Right atrium auricular region (tissue), 2 donors: ENCODE measurements around the gene EIPR1. TPM values are rescaled to one million over a fixed set of nuclear protein-coding genes. Genes with fewer than 3 reads are reported as not detected.

Experiments
- DNase-seq: peaks from one replicate; pipeline ENCODE4 v3.0.0-alpha.2; 2019; ENCODE audit warnings: low spot score
- H3K27ac ChIP-seq, 2 donors: fragments of 200-600 bp; sonication (generic); 1 replicate in 1 of 2; 2 replicates in 1 of 2; pipeline ENCODE4 v1.5.1; 2016 to 2019
- H3K27me3 ChIP-seq, 2 donors: fragments of 200-600 bp; sonication (generic); one replicate each; pipeline versions ENCODE4 v1.5.1 to v1.6.0; 2017 to 2019
- H3K36me3 ChIP-seq: fragments of 200-600 bp; sonication (generic); one replicate; pipeline ENCODE4 v1.5.1; 2016
- H3K4me1 ChIP-seq, 2 donors: fragments of 200-600 bp; sonication (generic); one replicate each; pipeline versions ENCODE4 v1.5.1 to v1.6.0; 2017 to 2019
- H3K4me3 ChIP-seq, 2 donors: fragments of 200-600 bp; sonication (generic); 1 replicate in 1 of 2; 2 replicates in 1 of 2; pipeline ENCODE4 v1.5.1; 2017 to 2019; ENCODE audit warnings: mild to moderate bottlenecking in 1 of 2, moderate library complexity in 1 of 2
- H3K9me3 ChIP-seq, 2 donors: fragments of 200-600 bp; sonication (generic); one replicate each; pipeline ENCODE4 v1.5.1; 2019
- total RNA-seq, 2 donors: library from RNA; depleted of rRNA; stranded (reverse); fragments of >200 nt; gene quantifications; one replicate each; pipeline ENCODE4 v1.1.0, GENCODE V29; 2016
- TF ChIP-seq, protein P1 (sequence below), 2 donors: fragments of 200-600 bp; sonication (generic); IDR thresholded peaks; one replicate each; pipeline ENCODE4 v1.5.1; 2019; ENCODE audit warnings: antibody characterized with exemption in 2 of 2

Gene EIPR1
- total RNA-seq, 2 donors from 2014 or later: 13.2 to 13.6 TPM

DNA sequence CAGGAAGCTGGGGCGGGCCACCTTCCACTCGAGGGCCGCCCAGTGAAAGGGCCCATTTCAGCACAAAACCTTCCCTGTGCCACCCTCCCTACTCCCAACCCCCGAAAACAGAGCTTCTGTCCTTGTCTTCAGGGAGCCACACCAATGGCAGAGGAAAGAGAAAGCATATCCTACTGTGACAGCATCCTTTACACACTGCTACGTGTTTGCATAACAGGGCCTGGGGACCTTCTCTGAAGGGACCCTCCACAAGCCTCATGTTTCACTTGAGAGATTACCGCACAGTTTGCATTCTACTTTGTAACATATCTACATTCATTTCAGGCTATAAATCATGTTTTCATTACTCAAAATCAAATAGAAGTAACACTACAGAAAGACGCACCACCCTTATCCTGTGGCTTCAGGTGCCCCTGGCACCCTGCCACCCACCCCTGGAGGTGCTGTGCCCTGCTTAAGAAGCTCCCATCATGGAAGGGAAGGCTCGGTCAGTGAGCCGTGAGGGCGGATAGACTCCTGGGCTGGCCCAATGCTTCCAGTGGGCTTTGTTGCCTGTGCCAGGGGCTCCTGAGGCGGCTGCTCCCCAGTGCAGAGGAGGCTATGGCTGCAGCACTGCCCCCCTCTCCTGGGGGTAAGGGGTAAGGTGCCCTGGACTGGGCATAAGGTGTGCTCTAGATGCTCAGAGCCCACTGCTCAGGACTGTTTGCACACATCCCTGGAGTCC is 52.0 kb downstream of the EIPR1 start:
- TF ChIP-seq, protein P1, sequence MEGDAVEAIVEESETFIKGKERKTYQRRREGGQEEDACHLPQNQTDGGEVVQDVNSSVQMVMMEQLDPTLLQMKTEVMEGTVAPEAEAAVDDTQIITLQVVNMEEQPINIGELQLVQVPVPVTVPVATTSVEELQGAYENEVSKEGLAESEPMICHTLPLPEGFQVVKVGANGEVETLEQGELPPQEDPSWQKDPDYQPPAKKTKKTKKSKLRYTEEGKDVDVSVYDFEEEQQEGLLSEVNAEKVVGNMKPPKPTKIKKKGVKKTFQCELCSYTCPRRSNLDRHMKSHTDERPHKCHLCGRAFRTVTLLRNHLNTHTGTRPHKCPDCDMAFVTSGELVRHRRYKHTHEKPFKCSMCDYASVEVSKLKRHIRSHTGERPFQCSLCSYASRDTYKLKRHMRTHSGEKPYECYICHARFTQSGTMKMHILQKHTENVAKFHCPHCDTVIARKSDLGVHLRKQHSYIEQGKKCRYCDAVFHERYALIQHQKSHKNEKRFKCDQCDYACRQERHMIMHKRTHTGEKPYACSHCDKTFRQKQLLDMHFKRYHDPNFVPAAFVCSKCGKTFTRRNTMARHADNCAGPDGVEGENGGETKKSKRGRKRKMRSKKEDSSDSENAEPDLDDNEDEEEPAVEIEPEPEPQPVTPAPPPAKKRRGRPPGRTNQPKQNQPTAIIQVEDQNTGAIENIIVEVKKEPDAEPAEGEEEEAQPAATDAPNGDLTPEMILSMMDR (IDR thresholded peaks at IDR 0.05): no peak
- H3K4me3 ChIP-seq: no peak overlapping the region
- no peak overlapping the region for H3K27ac ChIP-seq
- H3K4me1 ChIP-seq: no peaks in the 10 kb centered on the region
- H3K9me3 ChIP-seq: no peaks in the 10 kb centered on the region
- no peak for DNase-seq
- H3K36me3 ChIP-seq: no peaks in the 10 kb centered on the region
- H3K27me3 ChIP-seq: no peaks in the 10 kb centered on the region

DNA sequence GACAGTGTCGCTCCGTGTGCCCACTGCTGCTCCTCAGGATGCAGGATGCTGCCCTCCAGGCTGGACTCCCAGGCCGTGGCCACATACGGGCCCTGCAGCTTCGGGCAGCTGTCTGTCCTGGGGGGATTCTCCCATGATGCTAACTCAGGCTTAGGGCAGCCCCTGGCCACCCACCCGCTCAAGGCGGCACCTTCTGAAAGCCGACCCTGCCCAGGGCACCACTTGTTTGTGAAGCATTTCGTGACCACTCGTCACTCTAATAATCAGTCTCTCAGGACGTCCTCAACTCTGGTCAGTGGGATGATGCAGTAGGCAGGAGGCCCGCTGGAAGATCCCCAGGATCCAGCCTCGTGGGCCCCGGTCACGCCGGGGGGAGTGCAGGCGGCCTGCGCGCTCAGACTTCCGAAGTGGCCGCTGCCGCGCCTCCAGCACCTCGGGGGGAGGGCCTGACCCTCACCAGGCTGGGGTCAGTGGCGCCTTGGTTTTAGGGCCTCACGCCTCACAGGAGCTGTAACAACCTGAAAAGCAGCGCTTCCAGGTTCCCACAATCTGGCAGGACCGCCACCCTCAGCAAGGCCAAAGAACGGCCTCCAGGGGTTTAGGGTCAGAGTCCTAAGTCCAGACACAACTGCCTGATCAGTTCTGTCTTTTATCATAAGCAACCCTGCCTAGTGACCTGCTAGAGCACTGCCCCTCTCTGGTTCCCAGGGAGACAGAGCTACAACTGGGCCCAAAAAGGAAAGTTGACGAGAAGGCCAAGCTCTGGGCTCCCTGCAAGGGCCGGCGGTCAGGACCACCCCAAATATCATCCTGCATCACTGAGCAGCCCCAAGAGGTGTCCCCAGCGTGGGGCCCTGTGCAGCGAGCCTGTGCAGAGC is 53.0 kb downstream of the EIPR1 start:
- no peak overlapping the region for H3K27ac ChIP-seq
- H3K4me3 ChIP-seq: no peak overlapping the region
- H3K4me1 ChIP-seq: no peaks in the 10 kb centered on the region
- no peaks in the 10 kb centered on the region for H3K36me3 ChIP-seq
- TF ChIP-seq, protein P1 (IDR thresholded peaks at IDR 0.05): no peak
- H3K9me3 ChIP-seq: no peaks in the 10 kb centered on the region
- DNase-seq: no peak
- no peaks in the 10 kb centered on the region for H3K27me3 ChIP-seq

DNA sequence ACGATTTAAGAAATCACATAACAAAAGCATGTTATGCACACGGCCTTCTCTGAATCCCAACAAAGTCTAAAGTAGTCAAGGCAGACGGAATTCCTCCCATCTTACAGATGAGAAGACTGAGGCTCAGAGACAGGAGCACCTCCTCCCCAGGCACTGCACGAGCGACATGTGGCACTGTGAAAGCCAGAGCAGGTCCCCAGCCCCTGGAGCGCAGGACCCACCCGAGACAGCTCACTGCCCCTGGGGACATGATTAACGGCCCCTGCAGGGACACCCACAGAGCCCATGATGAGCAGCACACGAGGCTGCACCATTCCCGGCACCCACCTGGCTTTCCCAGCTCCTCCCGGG is 53.6 kb downstream of the EIPR1 start:
- Histone ChIP-seq H3K27ac (no peak overlapping the region), H3K27me3 (no peaks in the 10 kb centered on the region), H3K36me3 (no peaks in the 10 kb centered on the region), H3K4me1 (no peaks in the 10 kb centered on the region), H3K4me3 (no peak overlapping the region), H3K9me3 (no peaks in the 10 kb centered on the region)
- TF ChIP-seq, protein P1 (IDR thresholded peaks at IDR 0.05): no peak
- no peak for DNase-seq

DNA sequence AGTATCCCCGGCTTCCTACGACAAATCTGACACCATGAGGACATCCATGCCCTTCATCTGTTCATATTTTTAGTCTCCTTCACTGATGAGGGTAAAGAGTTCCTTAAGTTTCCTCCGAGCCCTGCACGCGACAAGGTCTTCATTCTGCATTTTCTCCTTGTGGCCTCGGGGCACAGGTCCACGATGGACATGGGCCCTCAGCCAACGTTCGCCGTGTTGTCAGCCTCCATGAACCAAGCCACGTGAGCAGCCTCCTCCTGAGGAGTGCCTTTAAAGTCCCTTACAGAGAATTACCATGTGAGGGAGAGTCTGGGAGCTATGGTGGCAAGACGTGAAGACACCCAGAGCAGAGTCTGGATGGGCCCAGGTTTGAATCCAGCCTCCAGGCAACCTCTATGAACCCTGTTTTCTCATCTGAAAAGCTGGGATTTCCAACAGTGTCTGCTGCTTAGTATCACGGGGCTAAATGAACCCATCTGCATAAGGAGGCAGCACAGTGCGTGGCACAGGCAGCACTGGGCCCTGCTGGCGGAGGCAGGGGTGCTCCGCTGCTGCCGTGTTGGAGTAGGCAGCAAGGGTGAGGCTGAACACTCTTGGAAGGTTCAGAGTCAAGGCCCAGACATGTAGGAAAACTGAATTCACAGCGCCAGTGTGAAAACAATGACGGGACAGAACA is 54.1 kb downstream of the EIPR1 start:
- TF ChIP-seq, protein P1 (IDR thresholded peaks at IDR 0.05): no peak
- Histone ChIP-seq H3K27ac (no peak overlapping the region), H3K4me1 (no peaks in the 10 kb centered on the region), H3K9me3 (no peaks in the 10 kb centered on the region), H3K27me3 (no peaks in the 10 kb centered on the region), H3K36me3 (no peaks in the 10 kb centered on the region), H3K4me3 (no peak overlapping the region)
- DNase-seq: no peak

DNA sequence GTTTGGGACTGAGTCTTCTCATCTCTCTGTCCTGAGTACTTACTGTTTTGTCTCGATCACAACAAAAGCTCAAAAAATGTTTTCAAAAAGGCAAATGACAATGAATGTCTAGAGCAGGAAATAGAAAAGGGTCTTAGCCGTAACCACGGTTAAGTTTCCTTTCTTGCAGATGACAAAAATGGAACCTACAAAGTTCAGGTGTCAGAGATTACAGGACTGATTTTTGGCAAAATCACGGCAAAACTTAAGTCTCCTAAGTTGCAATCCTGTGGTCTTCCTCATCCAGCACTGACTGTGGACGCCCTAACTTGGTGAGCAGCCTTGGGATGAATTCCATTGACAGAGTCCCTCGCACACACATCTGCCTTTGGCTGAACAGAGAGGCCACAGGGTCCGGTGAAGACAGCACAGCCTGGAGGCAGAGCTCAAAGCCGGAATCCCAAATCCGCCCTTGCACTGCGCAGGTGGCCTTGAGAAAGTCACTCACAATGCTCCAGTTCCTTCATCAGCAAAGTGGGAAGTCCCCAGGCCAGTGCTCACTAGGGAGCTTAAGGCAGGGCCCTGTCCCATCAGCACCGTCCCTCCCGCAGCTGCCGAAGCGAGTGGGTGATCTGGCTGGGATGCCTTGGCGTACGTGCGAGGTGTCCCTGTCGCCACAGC is 55.2 kb downstream of the EIPR1 start:
- TF ChIP-seq, protein P1 (IDR thresholded peaks at IDR 0.05): no peak
- no peaks in the 10 kb centered on the region for H3K27me3 ChIP-seq
- no peaks in the 10 kb centered on the region for H3K9me3 ChIP-seq
- no peaks in the 10 kb centered on the region for H3K36me3 ChIP-seq
- no peaks in the 10 kb centered on the region for H3K4me1 ChIP-seq
- H3K27ac ChIP-seq: no peak overlapping the region
- no peak for DNase-seq
- H3K4me3 ChIP-seq: no peak overlapping the region
